NB4 (cell line): ENCODE data around the gene THSD4.

Source experiments
- DNase-seq: peaks from one replicate; pipeline ENCODE4 v3.0.0; 2010; ENCODE audit warnings: low read depth
- H3K4me3 ChIP-seq: one replicate; pipeline ENCODE4 v1.5.1; 2011; ENCODE audit warnings: mild to moderate bottlenecking, low read depth, low read length, moderate library complexity
- CTCF ChIP-seq: IDR thresholded peaks from one replicate; pipeline ENCODE4 v1.5.1; 2012; ENCODE audit warnings: low read depth, low read length
- MAX ChIP-seq: IDR thresholded peaks from 2 replicates; pipeline ENCODE4 v1.6.1; 2011; ENCODE audit warnings: low read depth, low read length
- MYC ChIP-seq: IDR thresholded peaks from 2 replicates; pipeline ENCODE4 v1.6.1; 2011; ENCODE audit warnings: low read depth, low read length
- POLR2A ChIP-seq: IDR thresholded peaks from 2 replicates; pipeline ENCODE4 v1.6.1; 2011; ENCODE audit warnings: mild to moderate bottlenecking; ENCODE audit not compliant: insufficient read length; ENCODE audit errors: extremely low read depth

THSD4 gene

GRCh38 chr15:71802770-71803169 is 687.5 kb downstream of the THSD4 start:
- TF ChIP-seq POLR2A (no peak), CTCF (peak; percentile 38)
- H3K4me3 ChIP-seq = no peak overlapping the region
- peak; percentile 14 for DNase-seq

GRCh38 chr15:71804226-71804625 is 689.0 kb downstream of the THSD4 start:
- H3K4me3 ChIP-seq = no peak overlapping the region
- DNase-seq = no peak
- TF ChIP-seq MAX = no peak
- TF ChIP-seq MYC = no peak
- no peak for TF ChIP-seq CTCF
- no peak for TF ChIP-seq POLR2A

GRCh38 chr15:71804695-71805470 is 689.6 kb downstream of the THSD4 start:
- H3K4me3 ChIP-seq = no peak overlapping the region
- no peak for TF ChIP-seq POLR2A
- TF ChIP-seq MYC = no peak
- no peak for TF ChIP-seq CTCF
- TF ChIP-seq MAX = no peak
- no peak for DNase-seq

GRCh38 chr15:71806452-71806931 is 691.2 kb downstream of the THSD4 start:
- DNase-seq = peak; percentile 21
- TF ChIP-seq CTCF (no peak), POLR2A (no peak), MAX (no peak), MYC (no peak)

GRCh38 chr15:71807125-71807629 is 691.9 kb downstream of the THSD4 start:
- TF ChIP-seq CTCF = no peak
- TF ChIP-seq POLR2A = no peak
- H3K4me3 ChIP-seq = no peak overlapping the region
- no peak for DNase-seq

More at GRCh38 chr15:71806452-71806931, 691.2 kb downstream of the THSD4 start:
- H3K4me3 ChIP-seq = no peak overlapping the region

- DNase-seq = no peak
- H3K4me3 ChIP-seq = no peak overlapping the region
- TF ChIP-seq MYC = no peak
Observed at GRCh38 chr15:71807691-71808091, 692.4 kb downstream of the THSD4 start.
